H9 (cell line): ENCODE data around the gene MTCP1. TPM values are rescaled to one million over a fixed set of nuclear protein-coding genes. Genes with fewer than 3 reads are reported as not detected.

Experiments
- DNase-seq: peaks from one replicate; pipeline ENCODE4 v3.0.0-alpha.2; 2017
- H2AFZ ChIP-seq: one replicate; pipeline ENCODE4 v1.6.1; 2013; ENCODE audit warnings: mild to moderate bottlenecking, low read length, control low read depth, moderate library complexity
- H2AK5ac ChIP-seq: 2 replicates; pipeline ENCODE4 v1.6.1; 2013; ENCODE audit warnings: low read length, control low read depth, mixed read lengths; ENCODE audit not compliant: insufficient read length
- H2BK120ac ChIP-seq: one replicate; pipeline ENCODE4 v1.6.1; 2013; ENCODE audit warnings: low read depth, mild to moderate bottlenecking, low read length, control low read depth, inconsistent platforms; ENCODE audit not compliant: poor library complexity, severe bottlenecking
- H2BK12ac ChIP-seq: 2 replicates; pipeline ENCODE4 v1.6.1; 2013; ENCODE audit warnings: low read length, control low read depth, mixed read lengths, low read depth; ENCODE audit not compliant: insufficient read length
- H2BK15ac ChIP-seq: 2 replicates; pipeline ENCODE4 v1.6.1; 2013; ENCODE audit warnings: low read depth, low read length, control low read depth
- H2BK20ac ChIP-seq: one replicate; pipeline ENCODE4 v1.6.1; 2013; ENCODE audit warnings: low read depth, mild to moderate bottlenecking, low read length, control low read depth, inconsistent platforms; ENCODE audit not compliant: poor library complexity, severe bottlenecking
- H2BK5ac ChIP-seq: 2 replicates; pipeline ENCODE4 v1.6.1; 2013; ENCODE audit warnings: low read length, control low read depth, mixed read lengths; ENCODE audit not compliant: insufficient read length
- H3K14ac ChIP-seq: 2 replicates; pipeline ENCODE4 v1.6.1; 2013; ENCODE audit warnings: low read length, control low read depth; ENCODE audit not compliant: insufficient read depth
- H3K18ac ChIP-seq: 2 replicates; pipeline ENCODE4 v1.6.1; 2013; ENCODE audit warnings: low read depth, mild to moderate bottlenecking, mixed read lengths, low read length, control low read depth; ENCODE audit not compliant: insufficient read length
- H3K23ac ChIP-seq: 2 replicates; pipeline ENCODE4 v1.6.1; 2013; ENCODE audit warnings: low read length, control low read depth, mixed read lengths, low read depth; ENCODE audit not compliant: insufficient read length
- H3K23me2 ChIP-seq: 2 replicates; pipeline ENCODE4 v1.6.1; 2013; ENCODE audit warnings: low read depth, mild to moderate bottlenecking, mixed read lengths, low read length, control low read depth; ENCODE audit not compliant: insufficient read length, poor library complexity, severe bottlenecking
- H3K27ac ChIP-seq: 2 replicates; pipeline ENCODE4 v1.5.1; 2013; ENCODE audit warnings: low read length, control low read depth, mixed read lengths, low read depth; ENCODE audit not compliant: insufficient read length
- H3K27me3 ChIP-seq: 2 replicates; pipeline ENCODE4 v1.6.1; 2013; ENCODE audit warnings: low read length, control low read depth, inconsistent platforms; ENCODE audit not compliant: insufficient read depth
- H3K4ac ChIP-seq: 2 replicates; pipeline ENCODE4 v1.6.1; 2013; ENCODE audit warnings: low read depth, mild to moderate bottlenecking, control low read depth, inconsistent platforms, low read length, moderate library complexity
- H3K4me1 ChIP-seq: 2 replicates; pipeline ENCODE4 v1.6.1; 2013; ENCODE audit warnings: low read length, control low read depth, inconsistent platforms; ENCODE audit not compliant: insufficient read depth
- H3K4me2 ChIP-seq: 2 replicates; pipeline ENCODE4 v1.6.1; 2013; ENCODE audit warnings: low read length, control low read depth, mixed read lengths; ENCODE audit not compliant: insufficient read length, insufficient read depth
- H3K56ac ChIP-seq: 2 replicates; pipeline ENCODE4 v1.6.1; 2013; ENCODE audit warnings: low read depth, mild to moderate bottlenecking, mixed read lengths, low read length, control low read depth; ENCODE audit not compliant: insufficient read length
- H3K79me1 ChIP-seq: 2 replicates; pipeline ENCODE4 v1.6.1; 2013; ENCODE audit warnings: low read depth, mild to moderate bottlenecking, moderate library complexity, low read length, control low read depth, inconsistent platforms; ENCODE audit not compliant: insufficient read depth, poor library complexity, severe bottlenecking
- H3K79me2 ChIP-seq: 2 replicates; pipeline ENCODE4 v1.6.1; 2013; ENCODE audit warnings: low read length, control low read depth, inconsistent platforms; ENCODE audit not compliant: insufficient read depth
- H3K9ac ChIP-seq: 2 replicates; pipeline ENCODE4 v1.6.1; 2013; ENCODE audit warnings: low read length, control low read depth, mixed read lengths; ENCODE audit not compliant: insufficient read length; ENCODE audit errors: extremely low read depth
- H3K9me3 ChIP-seq: one replicate; pipeline ENCODE4 v1.6.1; 2013; ENCODE audit warnings: low read depth, low read length, inconsistent platforms; ENCODE audit not compliant: control insufficient read depth
- H3T11ph ChIP-seq: one replicate; pipeline ENCODE4 v1.6.1; 2013; ENCODE audit warnings: mild to moderate bottlenecking, low read length, control low read depth, inconsistent platforms
- H4K20me1 ChIP-seq: one replicate; pipeline ENCODE4 v1.6.1; 2013; ENCODE audit not compliant: control insufficient read depth, insufficient read length, insufficient read depth
- H4K5ac ChIP-seq: 2 replicates; pipeline ENCODE4 v1.6.1; 2013; ENCODE audit warnings: low read depth, mild to moderate bottlenecking, mixed read lengths, low read length, control low read depth; ENCODE audit not compliant: insufficient read length
- H4K8ac ChIP-seq: replicated peaks from 2 replicates; pipeline ENCODE4 v1.6.1; 2013; ENCODE audit warnings: low read length, control low read depth, mixed read lengths, low read depth; ENCODE audit not compliant: insufficient read length
- H4K91ac ChIP-seq: 2 replicates; pipeline ENCODE4 v1.6.1; 2013; ENCODE audit warnings: low read depth, mild to moderate bottlenecking, moderate library complexity, mixed read lengths, low read length, control low read depth; ENCODE audit not compliant: insufficient read length
- H3K27ac Mint-ChIP-seq, 3 experiments: 2 replicates in 2 of 3; 3 replicates in 1 of 3; pipeline ENCODE4 v1.8.0; 2020 to 2021; ENCODE audit warnings: mixed read lengths in 3 of 3, mild to moderate bottlenecking in 1 of 3, moderate library complexity in 1 of 3
- H3K27me3 Mint-ChIP-seq: 2 replicates; pipeline ENCODE4 v1.8.0; 2021; ENCODE audit warnings: low read depth, mild to moderate bottlenecking, moderate library complexity, mixed read lengths
- H3K36me3 Mint-ChIP-seq, 3 experiments: 2 replicates in 2 of 3; 3 replicates in 1 of 3; pipeline ENCODE4 v1.8.0; 2020 to 2021; ENCODE audit warnings: low read depth in 3 of 3, mixed read lengths in 3 of 3; ENCODE audit not compliant: insufficient read depth in 1 of 3
- H3K4me1 Mint-ChIP-seq, 2 experiments: 2 replicates each; pipeline ENCODE4 v1.8.0; 2020; ENCODE audit warnings: mixed read lengths in 2 of 2
- H3K4me3 Mint-ChIP-seq, 2 experiments: 2 replicates in 1 of 2; 3 replicates in 1 of 2; pipeline ENCODE4 v1.8.0; 2020 to 2021; ENCODE audit warnings: mild to moderate bottlenecking in 2 of 2, mixed read lengths in 2 of 2, moderate library complexity in 1 of 2
- H3K9me3 Mint-ChIP-seq, 2 experiments: 2 replicates in 1 of 2; 3 replicates in 1 of 2; pipeline ENCODE4 v1.8.0; 2020; ENCODE audit warnings: mild to moderate bottlenecking in 2 of 2, mixed read lengths in 2 of 2, moderate library complexity in 1 of 2
- WGBS: extraction: QIAGEN DNeasy Blood & Tissue Kit; methylation state at CpG from one replicate; pipeline ENCODE4 v1.1.7; 2013; ENCODE audit warnings: missing lambda C conversion rate, low lambda C conversion rate, mixed read lengths; ENCODE audit not compliant: insufficient read length; ENCODE audit errors: extremely low coverage; 5-methylcytosine and 5-hydroxymethylcytosine counted together
- total RNA-seq: library from RNA; stranded (reverse); gene quantifications from 2 replicates; pipeline ENCODE4 v1.2.1, GENCODE V29; 2021
- TF ChIP-seq, protein P1 (sequence below): fragments of 200-600 bp; sonication (generic); conservative IDR thresholded peaks from 3 replicates; pipeline ENCODE4 v1.8.0; 2021; ENCODE audit warnings: antibody characterized with exemption, mild to moderate bottlenecking

The MTCP1 gene
- total RNA-seq, 1 experiment from 2014 or later: 21.4 TPM

DNA sequence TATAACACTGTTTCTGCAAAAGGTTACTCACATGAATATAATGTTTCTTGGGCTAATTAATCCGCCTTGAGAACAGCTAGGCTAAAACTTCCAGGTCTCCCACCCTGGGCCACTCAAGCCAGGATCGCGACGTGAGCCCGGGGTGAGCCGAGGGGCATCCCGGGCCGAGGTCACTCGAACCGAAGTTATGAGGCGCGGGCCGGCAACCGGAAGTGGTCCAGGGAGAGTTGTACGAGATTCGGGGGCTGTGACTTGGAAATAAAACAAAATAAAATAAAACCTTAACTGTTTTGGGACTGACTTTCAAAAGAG is 317 bp downstream of the MTCP1 start:
- H2AFZ ChIP-seq: no peak overlapping the region
- no peak overlapping the region for H3T11ph ChIP-seq
- H3K4me1 Mint-ChIP-seq: peaks cover 8 to 15% of the 10 kb centered on the region in 2 experiments; a peak in 2 of 4 replicates
- no peak overlapping the region for H3K18ac ChIP-seq
- H2BK20ac ChIP-seq: no peak overlapping the region
- DNase-seq: no peak
- H3K27ac ChIP-seq: no peak overlapping the region
- H3K23ac ChIP-seq: no peak overlapping the region
- peaks cover 22 to 26% (median 24%) of the 10 kb centered on the region in 3 experiments for H3K36me3 Mint-ChIP-seq
- H3K27ac Mint-ChIP-seq: peak overlapping the region; percentile 87 to 96 (median 87); a peak in 5 of 7 replicates
- H3K27me3 ChIP-seq: no peaks in the 10 kb centered on the region
- H4K5ac ChIP-seq: no peak overlapping the region
- H3K4ac ChIP-seq: no peak overlapping the region
- H2BK120ac ChIP-seq: no peak overlapping the region
- peak overlapping the region; percentile 78 to 80 for H3K4me3 Mint-ChIP-seq
- WGBS: no CpG with 5 or more reads among the region's 16 CpGs
- no peaks in the 10 kb centered on the region for H3K79me1 ChIP-seq
- peaks cover 65 to 66% of the 10 kb centered on the region in 2 experiments for H3K9me3 Mint-ChIP-seq
- H3K56ac ChIP-seq: no peak overlapping the region
- no peak overlapping the region for H2AK5ac ChIP-seq
- H3K4me1 ChIP-seq: no peaks in the 10 kb centered on the region
- H2BK5ac ChIP-seq: no peak overlapping the region
- H3K9me3 ChIP-seq: peaks cover 46% of the 10 kb centered on the region
- no peak overlapping the region for H4K8ac ChIP-seq
- no peak overlapping the region for H3K14ac ChIP-seq
- no peak overlapping the region for H2BK12ac ChIP-seq
- no peaks in the 10 kb centered on the region for H4K20me1 ChIP-seq
- H2BK15ac ChIP-seq: no peak overlapping the region
- H3K9ac ChIP-seq: peak overlapping the region; percentile 58
- peak overlapping the region; percentile 88 for H3K4me2 ChIP-seq
- TF ChIP-seq, protein P1, sequence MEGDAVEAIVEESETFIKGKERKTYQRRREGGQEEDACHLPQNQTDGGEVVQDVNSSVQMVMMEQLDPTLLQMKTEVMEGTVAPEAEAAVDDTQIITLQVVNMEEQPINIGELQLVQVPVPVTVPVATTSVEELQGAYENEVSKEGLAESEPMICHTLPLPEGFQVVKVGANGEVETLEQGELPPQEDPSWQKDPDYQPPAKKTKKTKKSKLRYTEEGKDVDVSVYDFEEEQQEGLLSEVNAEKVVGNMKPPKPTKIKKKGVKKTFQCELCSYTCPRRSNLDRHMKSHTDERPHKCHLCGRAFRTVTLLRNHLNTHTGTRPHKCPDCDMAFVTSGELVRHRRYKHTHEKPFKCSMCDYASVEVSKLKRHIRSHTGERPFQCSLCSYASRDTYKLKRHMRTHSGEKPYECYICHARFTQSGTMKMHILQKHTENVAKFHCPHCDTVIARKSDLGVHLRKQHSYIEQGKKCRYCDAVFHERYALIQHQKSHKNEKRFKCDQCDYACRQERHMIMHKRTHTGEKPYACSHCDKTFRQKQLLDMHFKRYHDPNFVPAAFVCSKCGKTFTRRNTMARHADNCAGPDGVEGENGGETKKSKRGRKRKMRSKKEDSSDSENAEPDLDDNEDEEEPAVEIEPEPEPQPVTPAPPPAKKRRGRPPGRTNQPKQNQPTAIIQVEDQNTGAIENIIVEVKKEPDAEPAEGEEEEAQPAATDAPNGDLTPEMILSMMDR: no peak
- peaks cover 1% of the 10 kb centered on the region; the same call in 1 of the 2 replicates for H3K79me2 ChIP-seq
- no peak overlapping the region for H4K91ac ChIP-seq
- H3K27me3 Mint-ChIP-seq: no peaks in the 10 kb centered on the region
- H3K23me2 ChIP-seq: peaks cover 5% of the 10 kb centered on the region
